Tibial nerve (tissue), 3 donors: ENCODE results near the gene RAB14.

Experiments
- POLR2A ChIP-seq, 2 donors: fragments of 450-650 bp; IDR thresholded peaks; one replicate each; pipeline ENCODE4 v1.6.1; 2017; ENCODE audit warnings: antibody characterized with exemption in 2 of 2, mild to moderate bottlenecking in 2 of 2, moderate library complexity in 2 of 2
- TF ChIP-seq, protein P1 (sequence below), 5 experiments: fragments of 200-600 bp in 3 of 5; fragments of 450-650 bp in 2 of 5; sonication (generic) in 3 of 5; IDR thresholded peaks; one replicate each; pipeline ENCODE4 v1.5.1; 2016 to 2019; ENCODE audit warnings: antibody characterized with exemption in 5 of 5, mild to moderate bottlenecking in 3 of 5, moderate library complexity in 2 of 5

DNA sequence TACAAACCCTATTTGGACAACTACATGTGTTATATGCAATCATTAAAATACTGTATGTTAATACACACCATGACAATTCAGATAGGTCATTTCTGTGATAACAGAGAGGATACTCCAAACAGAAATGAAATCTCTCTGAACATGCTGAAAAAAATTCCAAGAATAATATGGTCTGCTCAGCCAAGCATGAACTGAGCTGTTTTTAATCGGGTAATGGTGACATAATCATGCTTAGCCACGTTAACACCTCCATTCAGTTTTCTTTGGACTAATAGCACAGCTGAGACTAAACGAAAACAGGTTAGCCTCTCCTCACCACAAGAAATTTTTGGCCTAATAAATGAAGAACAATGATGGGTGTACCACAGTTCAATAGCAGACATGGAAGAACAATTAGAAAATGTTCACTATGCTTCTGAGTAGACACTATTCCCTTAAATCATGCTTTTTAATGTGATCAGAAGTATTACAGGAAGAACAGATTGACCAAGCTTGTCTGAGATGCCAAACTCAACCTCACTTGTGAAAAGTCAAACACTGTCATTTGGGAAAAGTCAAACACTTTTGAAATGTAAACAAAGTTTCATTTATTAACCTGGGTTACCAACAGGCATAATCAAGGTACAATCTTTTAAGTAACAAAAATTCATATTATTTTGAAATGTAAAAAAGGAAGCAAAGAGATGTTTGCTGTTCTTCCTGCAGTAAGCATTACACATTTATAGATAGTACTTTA lies 19.4 kb downstream of the RAB14 start:
- TF ChIP-seq, protein P1, sequence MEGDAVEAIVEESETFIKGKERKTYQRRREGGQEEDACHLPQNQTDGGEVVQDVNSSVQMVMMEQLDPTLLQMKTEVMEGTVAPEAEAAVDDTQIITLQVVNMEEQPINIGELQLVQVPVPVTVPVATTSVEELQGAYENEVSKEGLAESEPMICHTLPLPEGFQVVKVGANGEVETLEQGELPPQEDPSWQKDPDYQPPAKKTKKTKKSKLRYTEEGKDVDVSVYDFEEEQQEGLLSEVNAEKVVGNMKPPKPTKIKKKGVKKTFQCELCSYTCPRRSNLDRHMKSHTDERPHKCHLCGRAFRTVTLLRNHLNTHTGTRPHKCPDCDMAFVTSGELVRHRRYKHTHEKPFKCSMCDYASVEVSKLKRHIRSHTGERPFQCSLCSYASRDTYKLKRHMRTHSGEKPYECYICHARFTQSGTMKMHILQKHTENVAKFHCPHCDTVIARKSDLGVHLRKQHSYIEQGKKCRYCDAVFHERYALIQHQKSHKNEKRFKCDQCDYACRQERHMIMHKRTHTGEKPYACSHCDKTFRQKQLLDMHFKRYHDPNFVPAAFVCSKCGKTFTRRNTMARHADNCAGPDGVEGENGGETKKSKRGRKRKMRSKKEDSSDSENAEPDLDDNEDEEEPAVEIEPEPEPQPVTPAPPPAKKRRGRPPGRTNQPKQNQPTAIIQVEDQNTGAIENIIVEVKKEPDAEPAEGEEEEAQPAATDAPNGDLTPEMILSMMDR (IDR thresholded peaks at IDR 0.05) = no peak
- TF ChIP-seq POLR2A (IDR thresholded peaks at IDR 0.05) = no peak
